IPS DF 6.9 (cell line): ENCODE measurements around the gene RAP1GAP2.

Source experiments
- DNase-seq: peaks from one replicate; pipeline ENCODE4 v3.0.0-alpha.2; 2013; ENCODE audit warnings: low read depth, low spot score
- H3K27ac ChIP-seq: one replicate; pipeline ENCODE4 v1.5.1; 2013; ENCODE audit warnings: low read length, control low read depth
- H3K27me3 ChIP-seq: 2 replicates; pipeline ENCODE4 v1.6.1; 2013; ENCODE audit warnings: mild to moderate bottlenecking, low read length; ENCODE audit not compliant: control insufficient read depth, insufficient read depth
- H3K36me3 ChIP-seq: 2 replicates; pipeline ENCODE4 v1.6.1; 2013; ENCODE audit warnings: low read length; ENCODE audit not compliant: control insufficient read depth, insufficient read depth
- H3K4me1 ChIP-seq: 2 replicates; pipeline ENCODE4 v1.6.1; 2013; ENCODE audit warnings: low read length; ENCODE audit not compliant: control insufficient read depth, insufficient read depth
- H3K4me3 ChIP-seq: 2 replicates; pipeline ENCODE4 v1.5.1; 2013; ENCODE audit warnings: mild to moderate bottlenecking, low read length
- H3K9me3 ChIP-seq: 2 replicates; pipeline ENCODE4 v1.6.1; 2013; ENCODE audit warnings: low read length, inconsistent platforms; ENCODE audit not compliant: control insufficient read depth, insufficient read depth
- WGBS: extraction: QIAGEN DNeasy Blood & Tissue Kit; methylation state at CpG from one replicate; pipeline ENCODE4 v1.1.7; 2013; ENCODE audit warnings: mixed read lengths, missing lambda C conversion rate; ENCODE audit not compliant: insufficient read length, insufficient coverage; 5-methylcytosine and 5-hydroxymethylcytosine counted together

The RAP1GAP2 gene

DNA sequence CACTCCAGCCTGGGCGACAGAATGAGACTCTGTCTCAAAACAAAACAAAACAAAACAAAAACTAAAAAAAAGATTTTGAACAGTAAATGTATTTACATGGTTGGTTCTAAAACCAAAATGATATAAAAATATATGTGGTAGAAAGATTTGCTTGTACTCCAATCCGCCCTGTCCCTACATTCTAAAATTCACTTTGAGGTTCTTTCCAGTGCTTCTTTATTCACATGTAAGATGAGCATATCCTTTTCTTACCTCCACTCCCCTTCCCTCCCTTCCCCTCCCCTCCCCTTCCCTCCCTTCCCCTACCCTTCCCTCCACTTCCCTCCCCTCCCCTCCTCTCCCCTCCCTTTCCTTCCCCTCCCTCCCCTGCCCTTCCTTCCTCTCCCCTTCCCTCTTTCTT, 34.4 kb downstream of the RAP1GAP2 start:
- no peaks in the 10 kb centered on the region for H3K36me3 ChIP-seq
- peaks cover 1% of the 10 kb centered on the region; the same call in 1 of the 2 replicates for H3K4me1 ChIP-seq
- H3K9me3 ChIP-seq = no peaks in the 10 kb centered on the region
- no peak overlapping the region for H3K4me3 ChIP-seq
- H3K27ac ChIP-seq = no peak overlapping the region
- H3K27me3 ChIP-seq = no peaks in the 10 kb centered on the region
- no peak for DNase-seq
- no CpG with 5 or more reads among the region's 2 CpGs for WGBS

DNA sequence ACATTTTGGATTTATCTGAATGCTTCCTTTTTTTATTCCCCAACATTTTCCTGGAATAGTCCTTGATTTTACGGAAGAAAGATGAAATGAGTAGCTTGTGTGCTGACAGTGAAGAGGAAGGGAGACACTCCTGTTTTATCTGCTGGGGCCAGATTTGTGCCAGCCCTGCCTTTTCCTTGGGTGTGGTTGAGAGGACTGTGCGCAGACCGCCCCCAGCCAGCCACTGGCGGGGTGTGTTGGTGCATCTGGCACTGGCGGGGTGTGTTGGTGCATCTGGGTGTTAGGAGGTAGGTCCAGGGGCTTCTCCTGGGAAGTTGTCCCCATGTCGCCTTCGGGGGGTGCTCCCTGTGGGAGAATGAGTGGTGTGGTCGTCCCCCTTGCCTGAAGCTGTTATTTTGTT, 39.5 kb downstream of the RAP1GAP2 start:
- WGBS = no CpG with 5 or more reads among the region's 8 CpGs
- Histone ChIP-seq H3K36me3 (no peaks in the 10 kb centered on the region), H3K4me1 (no peaks in the 10 kb centered on the region), H3K4me3 (no peak overlapping the region), H3K27ac (no peak overlapping the region), H3K27me3 (no peaks in the 10 kb centered on the region), H3K9me3 (no peaks in the 10 kb centered on the region)
- DNase-seq = no peak

DNA sequence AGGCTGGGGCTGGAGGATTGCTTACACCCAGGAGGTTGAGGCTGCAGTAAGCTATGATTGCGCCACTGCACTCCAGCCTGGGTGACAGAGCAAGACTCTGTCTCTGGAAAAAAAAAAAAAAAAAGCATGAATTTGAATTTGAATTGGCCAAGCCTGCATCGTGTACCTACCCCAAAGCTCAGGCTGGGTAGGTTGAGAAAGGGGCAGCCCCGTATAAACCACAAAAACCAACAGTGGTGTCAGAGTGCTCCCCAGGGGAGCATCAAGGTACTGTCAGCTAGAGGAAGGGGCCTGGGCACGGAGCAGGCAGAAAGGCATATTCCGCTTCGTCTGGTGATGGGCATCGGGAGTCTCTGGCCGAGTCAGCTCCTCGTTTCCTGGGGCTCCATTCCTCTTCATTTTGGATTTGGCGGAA, 40.9 kb downstream of the RAP1GAP2 start:
- Histone ChIP-seq H3K27ac (no peak overlapping the region), H3K4me3 (no peak overlapping the region), H3K27me3 (no peaks in the 10 kb centered on the region), H3K9me3 (no peaks in the 10 kb centered on the region), H3K36me3 (no peaks in the 10 kb centered on the region), H3K4me1 (no peaks in the 10 kb centered on the region)
- no CpG with 5 or more reads among the region's 10 CpGs for WGBS
- DNase-seq = no peak

DNA sequence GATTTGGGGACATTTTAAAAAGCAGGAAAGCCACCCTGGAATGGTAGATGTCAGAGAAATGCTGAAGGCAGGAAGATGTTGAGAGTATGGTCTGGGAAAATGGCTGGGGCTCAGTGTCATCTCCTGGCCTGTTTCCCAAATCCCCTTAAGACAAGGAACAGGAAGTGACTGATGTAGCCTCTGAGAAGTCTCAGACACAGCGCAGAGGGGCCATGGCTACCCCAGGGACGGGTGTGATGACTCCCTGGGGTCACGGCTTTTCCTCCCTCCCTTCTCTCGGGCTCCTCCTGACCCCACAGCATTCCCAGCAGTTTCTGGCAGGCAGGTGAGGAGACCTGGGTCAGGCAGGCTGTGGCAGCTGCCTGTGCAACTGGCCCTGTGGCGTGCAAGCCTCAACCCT, 45.4 kb downstream of the RAP1GAP2 start:
- H3K9me3 ChIP-seq = no peaks in the 10 kb centered on the region
- no peaks in the 10 kb centered on the region for H3K27me3 ChIP-seq
- H3K27ac ChIP-seq = no peak overlapping the region
- no peak overlapping the region for H3K4me3 ChIP-seq
- WGBS = no CpG with 5 or more reads among the region's 5 CpGs
- H3K36me3 ChIP-seq = no peaks in the 10 kb centered on the region
- H3K4me1 ChIP-seq = peaks cover 3% of the 10 kb centered on the region; the same call in 1 of the 2 replicates
- no peak for DNase-seq

DNA sequence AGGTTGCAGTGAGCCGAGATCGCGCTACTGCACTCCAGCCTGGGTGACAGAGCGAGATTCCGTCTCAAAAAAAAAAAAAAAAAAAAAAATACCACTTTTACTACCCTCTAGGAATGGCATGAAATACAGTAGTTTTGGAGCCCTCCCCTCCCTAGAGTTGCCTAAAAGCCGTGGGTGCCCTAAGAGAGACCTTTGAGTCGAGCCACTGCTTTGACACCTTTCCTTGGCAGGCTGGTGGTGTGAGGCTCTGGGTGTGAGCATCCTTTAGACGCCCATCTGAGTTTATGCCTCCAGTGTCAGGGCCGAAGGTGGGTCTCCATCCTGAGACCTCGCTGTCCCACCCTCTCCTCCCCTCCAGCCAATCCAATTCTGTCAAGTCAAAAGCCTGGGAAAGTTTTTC, 46.2 kb downstream of the RAP1GAP2 start:
- no CpG with 5 or more reads among the region's 10 CpGs for WGBS
- Histone ChIP-seq H3K27me3 (no peaks in the 10 kb centered on the region), H3K4me1 (peaks cover 3% of the 10 kb centered on the region; the same call in 1 of the 2 replicates), H3K27ac (no peak overlapping the region), H3K4me3 (no peak overlapping the region), H3K9me3 (no peaks in the 10 kb centered on the region), H3K36me3 (no peaks in the 10 kb centered on the region)
- no peak for DNase-seq

DNA sequence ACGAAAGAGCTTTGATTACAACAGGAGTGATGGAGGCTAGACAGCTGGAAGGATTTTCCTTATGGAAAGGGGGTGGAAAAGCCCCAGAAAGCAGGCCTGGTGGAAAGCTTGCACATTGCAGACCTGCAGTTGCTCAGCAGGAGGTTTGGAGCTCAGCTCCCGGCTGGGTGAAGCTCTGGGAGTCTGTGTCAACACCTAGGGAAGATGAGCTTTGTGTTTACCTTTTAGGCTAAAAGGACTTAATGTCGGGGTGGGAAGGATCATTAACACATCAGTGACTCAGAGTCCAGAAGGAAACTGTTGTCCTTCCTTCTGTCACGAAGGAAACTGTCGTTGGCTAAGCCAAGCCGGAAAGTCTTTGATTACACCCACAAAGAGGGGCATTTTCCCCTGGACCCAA, 48.2 kb downstream of the RAP1GAP2 start:
- Histone ChIP-seq H3K36me3 (no peaks in the 10 kb centered on the region), H3K27ac (no peak overlapping the region), H3K4me3 (no peak overlapping the region), H3K4me1 (peaks cover 6% of the 10 kb centered on the region), H3K9me3 (no peaks in the 10 kb centered on the region), H3K27me3 (no peaks in the 10 kb centered on the region)
- no CpG with 5 or more reads among the region's 6 CpGs for WGBS
- DNase-seq = no peak

DNA sequence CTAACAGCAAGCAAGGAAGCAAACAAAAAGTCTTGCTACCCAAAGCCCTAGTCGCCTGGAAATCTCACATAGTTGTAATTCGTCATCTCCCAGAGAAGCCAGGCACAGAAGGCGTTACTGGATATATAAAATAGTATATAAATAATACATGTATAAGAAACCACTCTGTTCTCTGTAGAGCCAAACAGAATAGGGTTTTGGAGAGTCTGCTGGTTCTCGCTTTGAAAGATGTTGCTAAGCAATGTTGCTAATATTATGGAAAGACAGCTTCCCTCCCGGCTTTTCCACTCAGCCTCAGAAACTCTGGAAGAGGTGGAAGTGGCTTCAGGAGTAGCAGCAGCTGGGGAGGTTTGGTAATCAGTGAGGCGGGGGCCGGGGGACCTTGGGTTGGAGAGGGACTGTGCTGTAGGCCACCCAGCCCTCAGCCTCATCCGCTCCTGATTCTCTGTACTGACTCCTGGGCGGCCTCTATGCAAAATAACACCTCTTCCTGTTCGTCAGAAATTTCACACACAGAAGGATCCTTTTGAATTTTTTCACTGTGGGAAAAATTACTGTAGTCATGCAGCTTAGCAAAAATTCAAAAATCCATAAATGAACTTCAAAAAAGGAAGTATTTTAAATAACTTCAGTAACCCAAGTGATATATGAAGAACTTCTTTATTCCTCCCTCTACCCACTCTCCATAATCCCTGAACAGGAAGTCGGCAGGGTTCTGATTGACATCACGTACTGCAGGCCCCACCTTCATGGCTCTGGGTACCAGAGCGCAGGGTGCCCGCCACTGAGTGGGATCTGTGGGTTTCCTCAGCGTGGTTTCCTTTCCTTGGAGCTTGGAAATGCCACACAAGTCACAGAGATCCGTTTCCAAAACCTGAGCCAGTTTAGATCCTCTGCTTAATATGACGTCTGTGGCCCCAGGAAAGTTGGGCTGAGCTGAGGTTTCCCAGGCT, 51.4 kb downstream of the RAP1GAP2 start:
- H3K4me3 ChIP-seq = no peak overlapping the region
- no CpG with 5 or more reads among the region's 17 CpGs for WGBS
- peaks cover 6% of the 10 kb centered on the region for H3K4me1 ChIP-seq
- no peaks in the 10 kb centered on the region for H3K36me3 ChIP-seq
- no peak overlapping the region for H3K27ac ChIP-seq
- no peaks in the 10 kb centered on the region for H3K9me3 ChIP-seq
- no peaks in the 10 kb centered on the region for H3K27me3 ChIP-seq
- no peak for DNase-seq

DNA sequence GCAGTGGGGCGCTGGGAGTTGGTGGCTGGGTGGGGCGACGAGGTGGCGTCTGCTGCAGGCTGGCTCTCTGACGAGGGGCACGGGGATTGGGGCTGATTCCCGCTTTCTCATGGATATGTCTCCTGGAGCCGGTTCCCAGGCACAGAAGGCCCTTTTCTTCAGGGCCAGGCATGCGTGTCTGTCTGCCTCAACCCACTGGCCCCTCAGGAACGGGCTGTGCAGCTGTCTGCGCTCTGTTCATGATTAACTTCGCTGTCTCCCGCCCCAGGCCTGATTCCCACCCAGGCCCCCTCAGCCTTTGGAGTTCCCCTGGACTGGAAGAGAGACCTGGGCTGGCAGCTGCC, 53.1 kb downstream of the RAP1GAP2 start:
- H3K9me3 ChIP-seq = no peaks in the 10 kb centered on the region
- peaks cover 6% of the 10 kb centered on the region for H3K4me1 ChIP-seq
- H3K4me3 ChIP-seq = no peak overlapping the region
- no CpG with 5 or more reads among the region's 13 CpGs for WGBS
- no peak overlapping the region for H3K27ac ChIP-seq
- H3K36me3 ChIP-seq = no peaks in the 10 kb centered on the region
- DNase-seq = no peak
- no peaks in the 10 kb centered on the region for H3K27me3 ChIP-seq

DNA sequence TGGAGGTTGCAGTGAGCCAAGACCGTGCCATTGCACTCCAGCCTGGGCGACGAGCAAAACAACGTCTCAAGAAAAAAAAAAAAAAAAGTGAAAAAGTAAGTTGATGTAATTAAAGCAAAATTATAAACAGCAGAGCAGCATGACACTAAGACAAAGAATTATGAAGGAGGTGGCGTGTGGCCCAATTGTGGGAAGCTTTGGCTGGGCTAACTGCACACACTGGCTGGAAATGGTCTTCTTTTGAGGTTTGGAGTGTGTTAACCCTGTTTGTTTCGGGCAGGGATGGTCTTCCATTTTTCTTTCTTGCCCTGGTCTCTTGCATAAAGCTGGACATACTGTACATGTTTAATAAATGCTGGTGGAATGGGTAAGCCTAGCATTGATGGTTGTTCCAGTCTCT, 54.8 kb downstream of the RAP1GAP2 start:
- no peaks in the 10 kb centered on the region for H3K9me3 ChIP-seq
- H3K4me1 ChIP-seq = peaks cover 3% of the 10 kb centered on the region
- whole genome bisulfite sequencing = no CpG with 5 or more reads among the region's 6 CpGs
- DNase-seq = no peak
- no peaks in the 10 kb centered on the region for H3K36me3 ChIP-seq
- H3K27ac ChIP-seq = no peak overlapping the region
- H3K4me3 ChIP-seq = no peak overlapping the region
- no peaks in the 10 kb centered on the region for H3K27me3 ChIP-seq

DNA sequence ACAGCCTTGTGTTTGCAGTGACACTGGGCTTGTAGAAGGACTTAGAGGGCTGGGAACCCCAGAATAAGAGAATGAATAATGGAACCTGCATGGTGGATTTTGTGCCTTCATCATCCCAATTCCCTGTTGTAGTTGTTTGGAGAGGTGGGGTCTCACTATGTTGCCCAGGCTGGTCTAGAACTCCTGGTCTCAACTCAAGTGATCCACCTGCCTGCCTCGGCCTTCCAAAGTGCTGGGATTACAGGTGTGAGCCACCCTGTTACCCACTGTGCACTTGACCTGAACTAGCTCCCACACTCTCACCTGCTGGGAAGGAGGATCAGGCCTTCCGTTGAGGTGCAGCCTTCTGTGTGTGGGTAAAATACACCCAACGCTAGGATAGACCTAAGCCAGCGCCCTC, 55.4 kb downstream of the RAP1GAP2 start:
- no CpG with 5 or more reads among the region's 4 CpGs for WGBS
- DNase-seq = no peak
- Histone ChIP-seq H3K27ac (no peak overlapping the region), H3K27me3 (no peaks in the 10 kb centered on the region), H3K36me3 (no peaks in the 10 kb centered on the region), H3K4me3 (no peak overlapping the region), H3K4me1 (peaks cover 5% of the 10 kb centered on the region), H3K9me3 (no peaks in the 10 kb centered on the region)

DNA sequence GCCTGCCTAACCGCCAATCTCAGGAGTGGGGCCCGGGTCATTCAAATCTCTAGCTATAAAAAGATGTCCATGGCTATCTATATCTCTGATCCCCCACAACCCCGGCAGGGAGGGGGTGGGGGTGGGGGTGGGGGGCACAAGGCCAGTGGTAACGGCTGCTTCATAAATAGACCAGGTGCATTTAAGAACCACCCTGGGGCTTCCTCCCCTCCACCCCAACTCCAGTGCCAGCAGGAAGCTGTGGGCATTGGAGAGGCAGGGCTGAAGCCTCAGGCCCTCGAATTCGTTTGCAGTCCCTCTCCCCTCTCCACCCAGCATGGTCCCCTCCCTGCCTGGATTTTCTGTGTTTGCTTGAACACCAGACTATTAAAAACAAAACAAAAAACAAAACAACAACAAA, 56.0 kb downstream of the RAP1GAP2 start:
- H3K36me3 ChIP-seq = no peaks in the 10 kb centered on the region
- DNase-seq = no peak
- WGBS = no CpG with 5 or more reads among the region's 6 CpGs
- peaks cover 8% of the 10 kb centered on the region for H3K4me1 ChIP-seq
- H3K27ac ChIP-seq = no peak overlapping the region
- no peaks in the 10 kb centered on the region for H3K27me3 ChIP-seq
- H3K4me3 ChIP-seq = peak overlapping the region; percentile 70; the same call in 1 of the 2 replicates
- no peaks in the 10 kb centered on the region for H3K9me3 ChIP-seq
